ENCODE results near the gene SIGLEC8.
"Not testable (repeated sequence)": the region's sequence is repeated elsewhere in the genome, so short reads cannot be mapped to it uniquely, and the experiment has no call there.

SIGLEC8 gene

GRCh38 chr19:51417810-51418157, 40.5 kb downstream of the SIGLEC8 start:
- H3K4me3 ChIP-seq (ENCODE audit: low read length), result no peak overlapping the region
- no peak for DNase-seq (ENCODE audit: low read depth)
- TF ChIP-seq, protein P1, sequence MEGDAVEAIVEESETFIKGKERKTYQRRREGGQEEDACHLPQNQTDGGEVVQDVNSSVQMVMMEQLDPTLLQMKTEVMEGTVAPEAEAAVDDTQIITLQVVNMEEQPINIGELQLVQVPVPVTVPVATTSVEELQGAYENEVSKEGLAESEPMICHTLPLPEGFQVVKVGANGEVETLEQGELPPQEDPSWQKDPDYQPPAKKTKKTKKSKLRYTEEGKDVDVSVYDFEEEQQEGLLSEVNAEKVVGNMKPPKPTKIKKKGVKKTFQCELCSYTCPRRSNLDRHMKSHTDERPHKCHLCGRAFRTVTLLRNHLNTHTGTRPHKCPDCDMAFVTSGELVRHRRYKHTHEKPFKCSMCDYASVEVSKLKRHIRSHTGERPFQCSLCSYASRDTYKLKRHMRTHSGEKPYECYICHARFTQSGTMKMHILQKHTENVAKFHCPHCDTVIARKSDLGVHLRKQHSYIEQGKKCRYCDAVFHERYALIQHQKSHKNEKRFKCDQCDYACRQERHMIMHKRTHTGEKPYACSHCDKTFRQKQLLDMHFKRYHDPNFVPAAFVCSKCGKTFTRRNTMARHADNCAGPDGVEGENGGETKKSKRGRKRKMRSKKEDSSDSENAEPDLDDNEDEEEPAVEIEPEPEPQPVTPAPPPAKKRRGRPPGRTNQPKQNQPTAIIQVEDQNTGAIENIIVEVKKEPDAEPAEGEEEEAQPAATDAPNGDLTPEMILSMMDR (conservative IDR thresholded peaks at IDR 0.05; ENCODE audit: low read depth, low read length), result no peak

- DNase-seq (ENCODE audit: low read depth), result no peak
- TF ChIP-seq, protein P1 (conservative IDR thresholded peaks at IDR 0.05; ENCODE audit: low read depth, low read length), result no peak
- H3K4me3 ChIP-seq (ENCODE audit: low read length), result no peak within 1 kb of the TSS
These were observed 41.0 kb downstream of the SIGLEC8 start, which contains the start of gene SIGLEC10 for GRCh38 chr19:51417107-51417809. Gene SIGLEC10, minus strand, starts transcription at chr19:51417642. Its CDS starts 61 bp downstream, at chr19:51417581.

DNA sequence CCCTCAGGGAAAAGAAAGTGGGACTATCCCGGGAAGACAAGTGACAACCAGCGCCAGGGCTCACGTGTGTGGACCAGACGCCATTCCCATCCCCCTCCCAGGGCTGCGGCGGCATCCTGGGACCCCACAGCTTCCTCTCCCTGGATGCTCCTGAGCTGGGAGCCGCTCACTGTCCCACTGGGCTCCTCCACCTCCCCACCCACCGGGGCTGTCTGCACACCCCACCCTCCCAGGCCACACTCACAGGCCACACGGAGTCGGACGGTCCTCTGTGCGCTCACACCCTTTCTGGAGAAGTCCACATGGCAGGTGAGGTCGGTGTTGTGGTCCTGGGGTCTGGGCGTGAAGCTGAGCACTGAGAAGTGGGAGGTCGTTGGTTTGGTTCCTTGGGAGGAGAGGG, 41.8 kb downstream of the SIGLEC8 start:
- not testable (repeated sequence) for DNase-seq (ENCODE audit: low read depth); H3K4me3 ChIP-seq (ENCODE audit: low read length)

DNA sequence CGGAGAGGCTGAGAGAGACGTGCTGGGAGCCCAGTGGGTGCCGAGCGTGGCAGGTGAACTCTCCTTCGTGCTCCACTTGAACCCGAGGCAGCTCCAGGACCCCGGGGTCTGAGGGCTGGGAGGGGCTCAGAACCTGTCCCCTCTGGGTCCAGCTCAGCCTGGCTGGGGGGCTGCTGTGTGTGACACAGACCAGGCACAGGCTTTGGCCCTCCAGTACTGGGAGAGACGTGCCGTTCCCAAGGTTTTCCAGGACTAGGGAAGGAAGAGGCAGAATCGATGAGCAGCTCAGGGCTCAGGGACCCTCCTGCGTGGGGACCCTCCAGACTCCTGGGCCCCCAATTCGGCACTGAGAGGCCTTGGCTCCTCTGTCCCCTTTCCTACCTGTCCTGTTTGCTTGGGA, 43.1 kb downstream of the SIGLEC8 start:
- TF ChIP-seq, protein P1 (conservative IDR thresholded peaks at IDR 0.05; ENCODE audit: low read depth, low read length), result no peak

DNA sequence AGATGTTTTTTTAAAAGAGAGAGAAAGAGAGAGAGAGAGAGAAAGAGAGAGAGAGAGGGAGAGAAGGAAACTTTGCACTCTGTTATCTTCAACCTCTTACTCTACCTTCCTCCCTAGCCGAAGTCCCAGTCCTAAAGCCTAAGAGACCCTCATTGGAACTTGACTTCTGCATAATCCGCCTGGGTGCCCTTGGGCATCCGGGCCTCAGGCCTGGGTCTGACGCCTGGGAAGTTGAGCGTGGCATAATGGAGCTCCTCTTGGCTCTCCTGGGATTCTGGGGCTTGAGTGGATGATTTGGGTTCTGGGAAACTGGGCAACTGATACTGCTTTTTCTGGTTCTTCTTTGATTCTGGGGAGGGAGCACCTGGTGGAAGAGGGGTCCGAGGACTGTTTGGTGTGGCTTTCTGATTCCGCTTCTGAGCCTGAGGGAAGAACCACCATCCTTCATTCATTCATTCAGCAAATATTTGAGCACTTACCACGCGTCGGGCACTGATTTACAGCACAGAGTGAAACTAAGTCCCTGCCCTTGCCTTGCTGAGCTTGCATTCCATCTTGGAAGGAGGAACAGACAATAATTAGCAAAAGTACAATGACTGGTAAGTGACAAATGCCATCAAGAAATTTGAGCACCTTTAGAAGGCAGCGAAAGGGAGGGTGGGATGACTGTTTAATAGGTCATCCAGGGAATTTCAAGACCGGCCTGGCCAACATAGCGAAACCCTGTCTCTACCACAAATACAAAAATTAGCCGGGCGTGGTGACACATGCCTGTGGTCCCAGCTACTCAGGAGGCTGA, 47.1 kb downstream of the SIGLEC8 start:
- H3K4me3 ChIP-seq (ENCODE audit: low read length), result no peak overlapping the region
- TF ChIP-seq, protein P1 (conservative IDR thresholded peaks at IDR 0.05; ENCODE audit: low read depth, low read length), result no peak
- DNase-seq (ENCODE audit: low read depth), result no peak

More for the DNA sequence above, 43.1 kb downstream of the SIGLEC8 start:
- DNase-seq (ENCODE audit: low read depth), result no peak
- no peak overlapping the region for H3K4me3 ChIP-seq (ENCODE audit: low read length)

DNA sequence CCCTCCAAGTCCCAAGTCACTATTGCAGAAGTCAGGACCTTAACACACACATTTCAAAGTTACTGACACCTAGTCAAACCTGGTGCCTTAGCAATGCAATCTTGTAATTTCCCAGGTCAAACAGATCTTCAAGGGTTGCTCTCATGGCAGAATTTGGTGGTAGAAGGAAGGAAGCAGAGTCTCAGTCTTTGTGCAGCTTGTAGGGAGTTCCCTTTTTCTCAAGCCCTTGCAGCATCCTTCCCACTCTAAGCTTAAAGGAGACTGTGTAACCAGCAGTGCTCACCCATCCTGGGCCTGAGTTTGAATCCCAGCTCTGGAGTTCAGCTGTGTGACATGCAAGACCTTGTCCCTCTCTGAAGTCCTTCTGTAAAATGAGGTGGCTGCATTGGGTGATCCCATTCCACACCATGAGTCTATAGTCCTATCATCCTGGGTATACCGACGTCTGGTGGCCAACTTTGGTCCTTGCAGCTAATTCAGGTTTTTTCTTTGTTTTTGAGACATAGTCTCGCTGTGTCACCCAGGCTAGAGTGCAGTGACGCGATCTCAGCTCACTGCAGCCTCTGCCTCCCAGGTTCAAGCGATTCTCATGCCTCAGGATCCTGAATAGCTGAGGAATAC, 50.6 kb downstream of the SIGLEC8 start:
- no peak for DNase-seq (ENCODE audit: low read depth)
- no peak overlapping the region for H3K4me3 ChIP-seq (ENCODE audit: low read length)
- TF ChIP-seq, protein P1 (conservative IDR thresholded peaks at IDR 0.05; ENCODE audit: low read depth, low read length), result peak; percentile 53

GRCh38 chr19:51402117-51402516, 56.1 kb downstream of the SIGLEC8 start:
- DNase-seq (ENCODE audit: low read depth), result no peak
- TF ChIP-seq, protein P1 (conservative IDR thresholded peaks at IDR 0.05; ENCODE audit: low read depth, low read length), result no peak
- no peak overlapping the region for H3K4me3 ChIP-seq (ENCODE audit: low read length)
